Fibroblast of mammary gland (primary cell): ENCODE measurements around the gene KIF20A.

Source experiments
- DNase-seq: peaks from one replicate; pipeline ENCODE4 v3.0.0-alpha.2; 2010; ENCODE audit warnings: low read depth
- H3K4me3 ChIP-seq: 2 replicates; pipeline ENCODE4 v1.5.1; 2011; ENCODE audit warnings: low read depth, mild to moderate bottlenecking, low read length, moderate library complexity; ENCODE audit not compliant: control insufficient read depth
- TF ChIP-seq, protein P1 (sequence below): conservative IDR thresholded peaks from 2 replicates; pipeline ENCODE4 v1.5.1; 2011; ENCODE audit warnings: low read depth, low read length, inconsistent platforms; ENCODE audit not compliant: control insufficient read depth, insufficient read depth

KIF20A gene

DNA sequence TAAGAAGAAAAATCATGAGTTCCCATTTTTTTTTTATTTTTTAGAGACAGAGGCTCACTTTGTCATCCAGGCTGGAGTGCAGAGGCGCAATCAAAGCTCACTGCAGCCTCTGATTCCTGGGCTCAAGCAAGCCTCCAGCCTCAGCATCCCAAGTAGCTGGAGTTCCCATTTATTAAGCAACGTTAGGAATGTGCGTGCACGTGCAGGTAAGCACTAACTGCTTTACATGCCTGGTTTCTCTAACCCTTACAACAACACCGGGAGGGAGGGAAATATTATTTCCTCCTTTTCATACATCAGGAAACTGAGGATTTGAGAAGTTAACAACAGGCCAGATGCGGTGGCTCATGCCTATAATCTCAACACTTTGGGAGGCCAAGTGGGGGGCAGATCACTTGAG, 50.5 kb downstream of the KIF20A start:
- no peak for DNase-seq
- H3K4me3 ChIP-seq = no peak overlapping the region
- TF ChIP-seq, protein P1, sequence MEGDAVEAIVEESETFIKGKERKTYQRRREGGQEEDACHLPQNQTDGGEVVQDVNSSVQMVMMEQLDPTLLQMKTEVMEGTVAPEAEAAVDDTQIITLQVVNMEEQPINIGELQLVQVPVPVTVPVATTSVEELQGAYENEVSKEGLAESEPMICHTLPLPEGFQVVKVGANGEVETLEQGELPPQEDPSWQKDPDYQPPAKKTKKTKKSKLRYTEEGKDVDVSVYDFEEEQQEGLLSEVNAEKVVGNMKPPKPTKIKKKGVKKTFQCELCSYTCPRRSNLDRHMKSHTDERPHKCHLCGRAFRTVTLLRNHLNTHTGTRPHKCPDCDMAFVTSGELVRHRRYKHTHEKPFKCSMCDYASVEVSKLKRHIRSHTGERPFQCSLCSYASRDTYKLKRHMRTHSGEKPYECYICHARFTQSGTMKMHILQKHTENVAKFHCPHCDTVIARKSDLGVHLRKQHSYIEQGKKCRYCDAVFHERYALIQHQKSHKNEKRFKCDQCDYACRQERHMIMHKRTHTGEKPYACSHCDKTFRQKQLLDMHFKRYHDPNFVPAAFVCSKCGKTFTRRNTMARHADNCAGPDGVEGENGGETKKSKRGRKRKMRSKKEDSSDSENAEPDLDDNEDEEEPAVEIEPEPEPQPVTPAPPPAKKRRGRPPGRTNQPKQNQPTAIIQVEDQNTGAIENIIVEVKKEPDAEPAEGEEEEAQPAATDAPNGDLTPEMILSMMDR = no peak

DNA sequence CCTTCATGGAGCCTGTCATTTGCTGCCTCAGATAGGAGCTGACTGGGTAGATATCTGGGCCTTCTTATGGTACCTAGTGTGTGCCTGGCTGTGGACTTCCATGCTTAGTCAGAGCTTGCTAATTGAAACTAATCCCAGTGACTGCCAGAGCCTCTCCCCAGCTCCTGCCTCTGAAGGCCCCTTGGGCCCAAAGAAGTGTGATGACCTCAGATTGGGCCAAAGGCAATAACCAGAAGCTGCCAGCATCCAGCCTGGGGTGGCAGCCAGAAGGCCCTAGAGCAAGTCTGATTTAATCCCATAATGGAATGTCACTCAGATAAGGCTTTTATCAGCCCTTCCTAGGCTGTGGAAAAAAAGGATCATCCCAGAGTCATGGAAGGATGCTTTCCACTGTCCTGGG, 51.3 kb downstream of the KIF20A start:
- TF ChIP-seq, protein P1 = no peak
- DNase-seq = peak; percentile 47

DNA sequence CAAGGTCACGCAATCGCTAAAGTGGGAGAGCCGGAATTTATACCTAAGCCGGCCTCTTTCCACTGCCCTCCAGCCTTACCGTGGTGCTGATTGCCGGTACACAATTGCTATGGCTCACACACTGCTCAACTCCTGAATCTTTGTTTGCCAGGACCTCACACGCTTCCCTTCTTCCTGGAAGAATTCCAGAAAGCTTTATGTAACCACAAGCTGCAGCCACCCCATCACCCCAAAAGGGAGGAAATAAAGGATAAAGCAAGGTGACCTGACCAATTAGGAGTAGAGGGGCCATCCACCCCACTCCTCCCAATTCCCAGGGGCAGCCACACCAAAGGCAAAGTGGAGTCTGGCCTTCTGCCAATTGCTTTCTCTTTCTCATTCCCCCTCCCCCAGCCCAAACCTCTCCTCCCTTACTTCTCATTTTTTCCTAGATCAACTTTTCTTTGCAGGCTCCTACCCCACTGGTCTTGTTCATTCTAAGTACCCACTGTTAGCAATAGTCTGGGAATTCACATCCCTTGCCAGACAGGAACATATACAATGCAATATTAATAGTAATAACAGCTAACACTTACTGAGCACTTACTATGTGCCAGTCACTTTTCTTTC, 52.2 kb downstream of the KIF20A start:
- peak; percentile 16 for DNase-seq
- TF ChIP-seq, protein P1 = no peak
- no peak overlapping the region for H3K4me3 ChIP-seq

More for the DNA sequence above, 51.3 kb downstream of the KIF20A start:
- H3K4me3 ChIP-seq = no peak overlapping the region

DNA sequence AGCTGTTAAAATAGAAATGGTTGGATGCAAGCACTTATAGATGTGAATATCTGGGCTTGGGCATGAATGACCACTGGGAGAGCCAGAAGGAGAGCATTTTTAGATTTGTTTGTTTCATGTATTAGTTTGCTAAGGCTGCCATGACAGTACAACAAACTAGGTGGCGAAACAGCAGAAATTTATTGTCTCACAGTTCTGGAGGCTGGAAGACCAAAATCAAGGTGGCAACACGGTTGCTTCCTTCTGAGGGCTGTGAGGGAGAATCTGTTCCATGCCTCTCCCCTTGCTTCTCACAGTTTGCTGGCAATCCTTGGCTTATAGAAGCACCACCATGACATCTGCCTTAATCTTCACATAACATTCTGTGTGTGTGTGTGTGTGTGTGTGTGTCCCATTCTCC, 54.4 kb downstream of the KIF20A start:
- no peak for DNase-seq
- TF ChIP-seq, protein P1 = no peak
- H3K4me3 ChIP-seq = no peak overlapping the region

DNA sequence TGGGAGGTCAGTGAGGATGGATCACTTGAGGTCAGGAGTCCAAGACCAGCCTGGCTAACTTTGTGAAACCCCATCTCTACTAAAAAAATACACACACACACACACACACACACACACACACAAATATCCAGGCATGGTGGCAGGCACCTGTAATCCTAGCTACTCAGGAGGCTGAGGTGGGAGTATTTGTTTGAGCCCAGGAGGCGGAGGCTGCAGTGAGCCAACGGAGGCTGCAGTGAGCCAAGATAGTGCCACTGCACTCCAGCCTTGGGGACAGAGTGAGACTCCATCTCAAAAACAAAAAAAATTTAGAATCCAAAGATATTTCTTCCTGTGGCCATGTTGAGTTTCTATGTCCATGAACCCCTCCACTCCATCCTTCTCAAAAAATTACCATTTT, 55.7 kb downstream of the KIF20A start:
- DNase-seq = no peak
- TF ChIP-seq, protein P1 = no peak
- H3K4me3 ChIP-seq = no peak overlapping the region
